ENCODE results near the gene TSKS.

TSKS gene

GRCh38 chr19:49793561-49793840 is 30.4 kb upstream of the TSKS start:
- H3K27ac ChIP-seq: no peak overlapping the region
- no peak for TF ChIP-seq CTCF (conservative IDR thresholded peaks at IDR 0.05)
- TF ChIP-seq ZFX (IDR thresholded peaks at IDR 0.05): no peak

GRCh38 chr19:49792829-49793560 is 29.9 kb upstream of the TSKS start:
- TF ChIP-seq CTCF (conservative IDR thresholded peaks at IDR 0.05) (no peak), ZFX (IDR thresholded peaks at IDR 0.05) (no peak)
- H3K27ac ChIP-seq: no peak overlapping the region

GRCh38 chr19:49791776-49792445 is 28.8 kb upstream of the TSKS start:
- no peak for TF ChIP-seq CTCF (conservative IDR thresholded peaks at IDR 0.05)
- no peak for TF ChIP-seq ZFX (IDR thresholded peaks at IDR 0.05)
- no peak overlapping the region for H3K27ac ChIP-seq

GRCh38 chr19:49790866-49791265 is 27.8 kb upstream of the TSKS start:
- H3K27ac ChIP-seq: no peak overlapping the region
- TF ChIP-seq ZFX (IDR thresholded peaks at IDR 0.05) (no peak), CTCF (conservative IDR thresholded peaks at IDR 0.05) (no peak)

GRCh38 chr19:49788857-49789256 is 25.8 kb upstream of the TSKS start:
- no peak for TF ChIP-seq ZFX (IDR thresholded peaks at IDR 0.05)
- TF ChIP-seq CTCF (conservative IDR thresholded peaks at IDR 0.05): no peak
- H3K27ac ChIP-seq: no peak overlapping the region

- TF ChIP-seq CTCF (conservative IDR thresholded peaks at IDR 0.05) (no peak), ZFX (IDR thresholded peaks at IDR 0.05) (no peak)
- peak overlapping the region; percentile 10; the same call in 1 of the 2 replicates for H3K27ac ChIP-seq
These were observed 24.6 kb upstream of the TSKS start for GRCh38 chr19:49787746-49788145.

GRCh38 chr19:49786376-49786820 is 23.3 kb upstream of the TSKS start:
- TF ChIP-seq CTCF (conservative IDR thresholded peaks at IDR 0.05): no peak
- no peak for TF ChIP-seq ZFX (IDR thresholded peaks at IDR 0.05)
- H3K27ac ChIP-seq: no peak overlapping the region
